HCT116 (cell line): ENCODE data around the gene AMTN. TPM values are rescaled to one million over a fixed set of nuclear protein-coding genes. Genes with fewer than 3 reads are reported as not detected.

Source experiments
- ATAC-seq: fragments of 200-7000 bp; cut with Tn5 transposase; 2 replicates; pipeline ENCODE4 v1.9.1; 2020; ENCODE audit warnings: mild to moderate bottlenecking, moderate library complexity
- BruUV-seq: library from RNA; stranded (reverse); fragments of 400-500 nt; replicated peaks from 2 replicates; lab custom pipeline; 2021; lab: Mats Ljungman, UMichigan
- CTCF ChIA-PET: fragments of 300-600 bp; sonication (Branson Sonifier 250); formaldehyde crosslinking; loops from one replicate; lab custom pipeline; 2021; ENCODE audit warnings: antibody characterized with exemption; lab: Charles Lee
- POLR2A ChIA-PET: fragments of 300-600, 350-600 bp; sonication (Branson Sonifier 250); formaldehyde crosslinking; loops from one replicate; lab custom pipeline; 2021; ENCODE audit warnings: antibody characterized with exemption; lab: Charles Lee
- RAD21 ChIA-PET, 2 experiments: fragments of 300-600 bp; sonication (Branson Sonifier 250); formaldehyde crosslinking; loops; one replicate each; lab custom pipeline; 2023; ENCODE audit warnings: low total read pairs in 2 of 2; ENCODE audit not compliant: uncharacterized antibody in 2 of 2, unreplicated experiment in 2 of 2, low non-redundant PET in 1 of 2; lab: Charles Lee
- DNase-seq: peaks from one replicate; pipeline ENCODE4 v3.0.0-alpha.2; 2010; ENCODE audit warnings: low read depth, low spot score
- H2AFZ ChIP-seq: fragments of 200-600 bp; shearing (Covaris generic), sonication (generic); 2 replicates; pipeline ENCODE4 v1.6.1; 2017; ENCODE audit warnings: low read depth, mixed run types, mixed read lengths, antibody characterized with exemption, low read length; ENCODE audit not compliant: poor library complexity, severe bottlenecking
- H3K27ac ChIP-seq: 2 replicates; pipeline ENCODE4 v1.5.1; 2012; ENCODE audit warnings: low read depth, low read length
- H3K27me3 ChIP-seq: fragments of 200-600 bp; sonication (generic); 2 replicates; pipeline ENCODE4 v1.6.1; 2016; ENCODE audit warnings: mixed run types, low read length, mixed read lengths; ENCODE audit not compliant: insufficient read depth
- H3K36me3 ChIP-seq, 2 experiments: fragments of 200-500 bp in 1 of 2; fragments of 200-600 bp in 1 of 2; sonication (Bioruptor generic) in 1 of 2; sonication (generic) in 1 of 2; 2 replicates each; pipeline versions ENCODE4 v1.5.1 to v1.6.1; 2014 to 2016; ENCODE audit warnings: low read length in 2 of 2, inconsistent platforms in 1 of 2, mixed read lengths in 1 of 2, mixed run types in 1 of 2; ENCODE audit not compliant: insufficient read depth in 2 of 2, control insufficient read depth in 1 of 2
- H3K4me1 ChIP-seq, 2 experiments: fragments of 200-600 bp in 1 of 2; sonication (generic) in 1 of 2; 2 replicates each; pipeline versions ENCODE4 v1.5.1 to v1.6.1; 2012 to 2017; ENCODE audit warnings: low read length in 2 of 2, inconsistent platforms in 1 of 2, mild to moderate bottlenecking in 1 of 2, mixed read lengths in 1 of 2, mixed run types in 1 of 2, moderate library complexity in 1 of 2; ENCODE audit not compliant: insufficient read depth in 2 of 2, control insufficient read depth in 1 of 2
- H3K4me2 ChIP-seq: fragments of 200-600 bp; sonication (generic); 2 replicates; pipeline ENCODE4 v1.6.1; 2017; ENCODE audit warnings: mixed run types, low read length, mixed read lengths
- H3K4me3 ChIP-seq, 2 experiments: fragments of 200-600 bp in 1 of 2; sonication (generic) in 1 of 2; replicated peaks in 1 of 2; 2 replicates each; pipeline ENCODE4 v1.5.1; 2011 to 2016; ENCODE audit warnings: low read length in 2 of 2, control low read depth in 1 of 2, low read depth in 1 of 2, mild to moderate bottlenecking in 1 of 2, mixed read lengths in 1 of 2, mixed run types in 1 of 2
- H3K79me2 ChIP-seq: fragments of 200-600 bp; sonication (generic); 2 replicates; pipeline ENCODE4 v1.6.1; 2017; ENCODE audit warnings: mild to moderate bottlenecking, mixed run types, low read length, moderate library complexity, mixed read lengths; ENCODE audit not compliant: insufficient read depth
- H3K9ac ChIP-seq: fragments of 200-600 bp; sonication (generic); 2 replicates; pipeline ENCODE4 v1.6.1; 2016; ENCODE audit warnings: low read length, mixed read lengths
- H3K9me2 ChIP-seq: fragments of 200-600 bp; sonication (generic), shearing (Covaris generic); 2 replicates; pipeline ENCODE4 v1.6.1; 2017; ENCODE audit warnings: mixed run types, mild to moderate bottlenecking, moderate library complexity; ENCODE audit not compliant: insufficient read depth
- H3K9me3 ChIP-seq, 2 experiments: fragments of 200-500 bp in 1 of 2; fragments of 200-600 bp in 1 of 2; sonication (Bioruptor generic) in 1 of 2; sonication (generic) in 1 of 2; 2 replicates each; pipeline ENCODE4 v1.6.1; 2014 to 2017; ENCODE audit warnings: low read length in 2 of 2, mixed read lengths in 2 of 2, inconsistent platforms in 1 of 2, low read depth in 1 of 2, mild to moderate bottlenecking in 1 of 2, mixed run types in 1 of 2, moderate library complexity in 1 of 2; ENCODE audit not compliant: control insufficient read depth in 1 of 2, insufficient read depth in 1 of 2
- H4K20me1 ChIP-seq: fragments of 200-600 bp; sonication (generic), shearing (Covaris generic); 2 replicates; pipeline ENCODE4 v1.6.1; 2017; ENCODE audit warnings: mixed run types, mild to moderate bottlenecking, moderate library complexity; ENCODE audit not compliant: insufficient read depth
- CBX3 ChIP-seq: IDR thresholded peaks from 2 replicates; pipeline ENCODE4 v1.6.1; 2012; ENCODE audit warnings: low read depth
- EZH2phosphoT487 ChIP-seq: fragments of 200-600 bp; IDR thresholded peaks from 2 replicates; pipeline ENCODE4 v1.6.1; 2018; ENCODE audit warnings: antibody characterized with exemption, borderline replicate concordance
- JUND ChIP-seq: IDR thresholded peaks from 2 replicates; pipeline ENCODE4 v1.6.1; 2012
- POLR2A ChIP-seq: IDR thresholded peaks from 2 replicates; pipeline ENCODE4 v1.7.0; 2011; ENCODE audit warnings: borderline replicate concordance; ENCODE audit not compliant: insufficient read depth, insufficient read length; ENCODE audit errors: extremely low read depth
- RAD21 ChIP-seq: IDR thresholded peaks from 2 replicates; pipeline ENCODE4 v1.6.1; 2012; ENCODE audit warnings: low read depth, mild to moderate bottlenecking
- SIN3A ChIP-seq: IDR thresholded peaks from 2 replicates; pipeline ENCODE4 v1.6.1; 2012; ENCODE audit warnings: low read depth
- SP1 ChIP-seq: IDR thresholded peaks from 2 replicates; pipeline ENCODE4 v1.6.1; 2012; ENCODE audit warnings: low read depth
- SRF ChIP-seq: IDR thresholded peaks from 2 replicates; pipeline ENCODE4 v1.6.1; 2012; ENCODE audit warnings: low read depth
- TCF7L2 ChIP-seq: IDR thresholded peaks from 2 replicates; pipeline ENCODE4 v1.7.0; 2011; ENCODE audit warnings: borderline replicate concordance, inconsistent platforms; ENCODE audit not compliant: insufficient read depth, insufficient read length; ENCODE audit errors: extremely low read depth
- ZFX ChIP-seq: fragments of 450-650 bp; IDR thresholded peaks from 2 replicates; pipeline ENCODE4 v1.6.1; 2017
- ZNF274 ChIP-seq: fragments of 200-500 bp; sonication (Bioruptor generic); IDR thresholded peaks from 2 replicates; pipeline ENCODE4 v1.6.1; 2014; ENCODE audit warnings: mild to moderate bottlenecking, low read depth, low read length, inconsistent platforms
- intact Hi-C: fragments of 100-400 bp; cut with micrococcal nuclease; formaldehyde crosslinking; loops from 2 replicates; pipeline ENCODE4 v1.10.0; 2022
- total RNA-seq: library from RNA; stranded (reverse); gene quantifications from one replicate; pipeline ENCODE4 v1.2.1, GENCODE V29; 2021; ENCODE audit not compliant: unreplicated experiment
- TF ChIP-seq, protein P1 (sequence below): IDR thresholded peaks from 2 replicates; pipeline ENCODE4 v1.6.1; 2011; ENCODE audit warnings: mild to moderate bottlenecking, low read length, moderate library complexity; ENCODE audit not compliant: insufficient replicate concordance; ENCODE audit errors: extremely low read depth
- TF ChIP-seq, protein P2 (sequence below), 3 experiments: fragments of 200-600 bp in 1 of 3; sonication (generic) in 1 of 3; IDR thresholded peaks in 2 of 3; conservative IDR thresholded peaks in 1 of 3; 2 replicates each; pipeline ENCODE4 v1.5.1; 2012 to 2017; ENCODE audit warnings: low read depth in 2 of 3, low read length in 2 of 3, antibody characterized with exemption in 1 of 3, borderline replicate concordance in 1 of 3, control low read depth in 1 of 3, mild to moderate bottlenecking in 1 of 3, mixed read lengths in 1 of 3, mixed run types in 1 of 3, moderate library complexity in 1 of 3; ENCODE audit not compliant: insufficient read depth in 1 of 3
- TF ChIP-seq, protein P3 (sequence below): IDR thresholded peaks from 2 replicates; pipeline ENCODE4 v1.6.1; 2012
- TF ChIP-seq, protein P4 (sequence below): IDR thresholded peaks from 2 replicates; pipeline ENCODE4 v1.6.1; 2012; ENCODE audit warnings: low read depth
- TF ChIP-seq, protein P5 (sequence below): IDR thresholded peaks from 2 replicates; pipeline ENCODE4 v1.6.1; 2012

The AMTN gene
- total RNA-seq, 1 experiment from 2014 or later = not detected

DNA sequence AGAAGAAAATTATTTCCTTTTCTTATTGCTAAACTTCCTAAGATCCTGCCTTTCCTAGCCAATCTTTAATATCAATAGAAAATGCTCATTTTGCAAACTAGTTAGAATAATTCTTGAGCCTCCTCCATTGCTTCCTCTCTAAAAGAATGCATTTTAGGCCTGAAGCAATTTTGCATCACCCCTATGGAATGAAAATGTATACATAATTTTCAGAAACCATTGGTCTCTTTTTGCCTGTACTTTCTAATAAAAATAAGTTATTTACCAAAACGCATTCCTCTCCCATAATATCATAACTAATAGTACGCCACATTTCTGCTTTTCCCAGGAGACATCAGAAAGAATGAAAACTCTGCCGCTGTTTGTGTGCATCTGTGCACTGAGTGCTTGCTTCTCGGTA lies 44.7 kb upstream of the AMTN start (continued):
- TF ChIP-seq, protein P1, sequence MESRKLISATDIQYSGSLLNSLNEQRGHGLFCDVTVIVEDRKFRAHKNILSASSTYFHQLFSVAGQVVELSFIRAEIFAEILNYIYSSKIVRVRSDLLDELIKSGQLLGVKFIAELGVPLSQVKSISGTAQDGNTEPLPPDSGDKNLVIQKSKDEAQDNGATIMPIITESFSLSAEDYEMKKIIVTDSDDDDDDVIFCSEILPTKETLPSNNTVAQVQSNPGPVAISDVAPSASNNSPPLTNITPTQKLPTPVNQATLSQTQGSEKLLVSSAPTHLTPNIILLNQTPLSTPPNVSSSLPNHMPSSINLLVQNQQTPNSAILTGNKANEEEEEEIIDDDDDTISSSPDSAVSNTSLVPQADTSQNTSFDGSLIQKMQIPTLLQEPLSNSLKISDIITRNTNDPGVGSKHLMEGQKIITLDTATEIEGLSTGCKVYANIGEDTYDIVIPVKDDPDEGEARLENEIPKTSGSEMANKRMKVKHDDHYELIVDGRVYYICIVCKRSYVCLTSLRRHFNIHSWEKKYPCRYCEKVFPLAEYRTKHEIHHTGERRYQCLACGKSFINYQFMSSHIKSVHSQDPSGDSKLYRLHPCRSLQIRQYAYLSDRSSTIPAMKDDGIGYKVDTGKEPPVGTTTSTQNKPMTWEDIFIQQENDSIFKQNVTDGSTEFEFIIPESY = no peak
- no peak for TF ChIP-seq SIN3A
- TF ChIP-seq, protein P2, sequence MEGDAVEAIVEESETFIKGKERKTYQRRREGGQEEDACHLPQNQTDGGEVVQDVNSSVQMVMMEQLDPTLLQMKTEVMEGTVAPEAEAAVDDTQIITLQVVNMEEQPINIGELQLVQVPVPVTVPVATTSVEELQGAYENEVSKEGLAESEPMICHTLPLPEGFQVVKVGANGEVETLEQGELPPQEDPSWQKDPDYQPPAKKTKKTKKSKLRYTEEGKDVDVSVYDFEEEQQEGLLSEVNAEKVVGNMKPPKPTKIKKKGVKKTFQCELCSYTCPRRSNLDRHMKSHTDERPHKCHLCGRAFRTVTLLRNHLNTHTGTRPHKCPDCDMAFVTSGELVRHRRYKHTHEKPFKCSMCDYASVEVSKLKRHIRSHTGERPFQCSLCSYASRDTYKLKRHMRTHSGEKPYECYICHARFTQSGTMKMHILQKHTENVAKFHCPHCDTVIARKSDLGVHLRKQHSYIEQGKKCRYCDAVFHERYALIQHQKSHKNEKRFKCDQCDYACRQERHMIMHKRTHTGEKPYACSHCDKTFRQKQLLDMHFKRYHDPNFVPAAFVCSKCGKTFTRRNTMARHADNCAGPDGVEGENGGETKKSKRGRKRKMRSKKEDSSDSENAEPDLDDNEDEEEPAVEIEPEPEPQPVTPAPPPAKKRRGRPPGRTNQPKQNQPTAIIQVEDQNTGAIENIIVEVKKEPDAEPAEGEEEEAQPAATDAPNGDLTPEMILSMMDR (IDR thresholded peaks at IDR 0.05 in 2 of 3, conservative IDR thresholded peaks at IDR 0.05 in 1 of 3; ENCODE audit: borderline replicate concordance in 1 of 3, insufficient read depth in 1 of 3, low read depth in 2 of 3, low read length in 2 of 3) = no peak

DNA sequence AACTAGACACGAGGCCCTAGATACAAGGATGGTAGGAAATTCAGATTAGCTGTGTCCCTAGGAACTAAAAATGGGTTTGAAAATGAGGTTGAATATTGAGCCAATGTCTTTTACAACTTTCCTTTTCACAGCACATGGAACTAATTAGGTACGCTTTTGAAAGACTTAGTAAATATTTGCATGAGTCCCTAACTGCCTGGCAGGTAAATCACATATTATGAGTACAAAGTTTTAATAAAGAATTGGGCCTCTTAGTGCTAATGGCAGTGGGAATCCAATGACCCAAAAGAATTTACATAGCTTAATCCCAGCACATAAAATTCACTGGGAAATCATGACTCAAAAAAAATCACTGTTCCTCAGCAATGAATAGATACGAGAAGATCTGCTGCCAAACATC lies 29.6 kb upstream of the AMTN start:
- no peak overlapping the region for H3K27ac ChIP-seq
- POLR2A ChIA-PET = no interaction called here
- H3K4me3 ChIP-seq = no peak overlapping the region
- no peaks in the 10 kb centered on the region for H3K9me3 ChIP-seq
- H3K4me1 ChIP-seq = no peaks in the 10 kb centered on the region
- no peaks in the 10 kb centered on the region for H3K79me2 ChIP-seq
- DNase-seq = no peak
- intact Hi-C loops = no loop called here
- RAD21 ChIA-PET = no interaction called here
- no peaks in the 10 kb centered on the region for H4K20me1 ChIP-seq
- no peak overlapping the region for H3K4me2 ChIP-seq
- no peaks in the 10 kb centered on the region for H3K9me2 ChIP-seq
- no peaks in the 10 kb centered on the region for H3K36me3 ChIP-seq
- CTCF ChIA-PET = no interaction called here
- no TSS peak for BruUV-seq
- H3K27me3 ChIP-seq = no peaks in the 10 kb centered on the region
- no peak for ATAC-seq
- no peak overlapping the region for H2AFZ ChIP-seq
- no peak overlapping the region for H3K9ac ChIP-seq
- TF ChIP-seq JUND (no peak), RAD21 (no peak), CBX3 (no peak), EZH2phosphoT487 (no peak), ZNF274 (no peak), SRF (no peak), ZFX (no peak), POLR2A (no peak), TCF7L2 (no peak), SP1 (no peak)
- TF ChIP-seq, protein P3, sequence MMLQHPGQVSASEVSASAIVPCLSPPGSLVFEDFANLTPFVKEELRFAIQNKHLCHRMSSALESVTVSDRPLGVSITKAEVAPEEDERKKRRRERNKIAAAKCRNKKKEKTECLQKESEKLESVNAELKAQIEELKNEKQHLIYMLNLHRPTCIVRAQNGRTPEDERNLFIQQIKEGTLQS = no peak
- TF ChIP-seq, protein P4, sequence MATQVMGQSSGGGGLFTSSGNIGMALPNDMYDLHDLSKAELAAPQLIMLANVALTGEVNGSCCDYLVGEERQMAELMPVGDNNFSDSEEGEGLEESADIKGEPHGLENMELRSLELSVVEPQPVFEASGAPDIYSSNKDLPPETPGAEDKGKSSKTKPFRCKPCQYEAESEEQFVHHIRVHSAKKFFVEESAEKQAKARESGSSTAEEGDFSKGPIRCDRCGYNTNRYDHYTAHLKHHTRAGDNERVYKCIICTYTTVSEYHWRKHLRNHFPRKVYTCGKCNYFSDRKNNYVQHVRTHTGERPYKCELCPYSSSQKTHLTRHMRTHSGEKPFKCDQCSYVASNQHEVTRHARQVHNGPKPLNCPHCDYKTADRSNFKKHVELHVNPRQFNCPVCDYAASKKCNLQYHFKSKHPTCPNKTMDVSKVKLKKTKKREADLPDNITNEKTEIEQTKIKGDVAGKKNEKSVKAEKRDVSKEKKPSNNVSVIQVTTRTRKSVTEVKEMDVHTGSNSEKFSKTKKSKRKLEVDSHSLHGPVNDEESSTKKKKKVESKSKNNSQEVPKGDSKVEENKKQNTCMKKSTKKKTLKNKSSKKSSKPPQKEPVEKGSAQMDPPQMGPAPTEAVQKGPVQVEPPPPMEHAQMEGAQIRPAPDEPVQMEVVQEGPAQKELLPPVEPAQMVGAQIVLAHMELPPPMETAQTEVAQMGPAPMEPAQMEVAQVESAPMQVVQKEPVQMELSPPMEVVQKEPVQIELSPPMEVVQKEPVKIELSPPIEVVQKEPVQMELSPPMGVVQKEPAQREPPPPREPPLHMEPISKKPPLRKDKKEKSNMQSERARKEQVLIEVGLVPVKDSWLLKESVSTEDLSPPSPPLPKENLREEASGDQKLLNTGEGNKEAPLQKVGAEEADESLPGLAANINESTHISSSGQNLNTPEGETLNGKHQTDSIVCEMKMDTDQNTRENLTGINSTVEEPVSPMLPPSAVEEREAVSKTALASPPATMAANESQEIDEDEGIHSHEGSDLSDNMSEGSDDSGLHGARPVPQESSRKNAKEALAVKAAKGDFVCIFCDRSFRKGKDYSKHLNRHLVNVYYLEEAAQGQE = no peak
- TF ChIP-seq, protein P5, sequence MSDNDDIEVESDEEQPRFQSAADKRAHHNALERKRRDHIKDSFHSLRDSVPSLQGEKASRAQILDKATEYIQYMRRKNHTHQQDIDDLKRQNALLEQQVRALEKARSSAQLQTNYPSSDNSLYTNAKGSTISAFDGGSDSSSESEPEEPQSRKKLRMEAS = no peak
